SK-N-SH (cell line): Measurements from ENCODE around the gene CD93. TPM values are rescaled to one million over a fixed set of nuclear protein-coding genes. Genes with fewer than 3 reads are reported as not detected.

Source experiments
- CTCF ChIA-PET: fragments of 300-600, 350-600 bp; formaldehyde crosslinking; extraction: SDS; loops from one replicate; lab custom pipeline; 2021; lab: Yijun Ruan, JAX
- POLR2A ChIA-PET: fragments of 350-600 bp; sonication (Branson Sonifier 250); formaldehyde crosslinking; extraction: SDS; loops from one replicate; lab custom pipeline; 2020; ENCODE audit warnings: antibody characterized with exemption, inconsistent platforms; lab: Yijun Ruan, JAX
- DNase-seq: peaks from one replicate; pipeline ENCODE4 v3.0.0; 2012
- H2AFZ ChIP-seq: fragments of 200-600 bp; sonication (generic); 2 replicates; pipeline ENCODE4 v1.8.1; 2016; ENCODE audit warnings: antibody characterized with exemption, mild to moderate bottlenecking, low read depth
- H3F3A ChIP-seq: fragments of 200-600 bp; sonication (generic); replicated peaks from 2 replicates; pipeline ENCODE3; 2016; ENCODE audit warnings: antibody characterized with exemption, mild to moderate bottlenecking; ENCODE audit not compliant: insufficient read depth
- H3K27ac ChIP-seq, 2 experiments: fragments of 200-500 bp in 1 of 2; fragments of 200-600 bp in 1 of 2; sonication (Bioruptor generic) in 1 of 2; sonication (generic), shearing (Covaris generic) in 1 of 2; 2 replicates each; pipeline versions ENCODE4 v1.5.1 to v1.6.1; 2014 to 2016; ENCODE audit warnings: low read depth in 2 of 2, inconsistent platforms in 1 of 2, low read length in 1 of 2, mild to moderate bottlenecking in 1 of 2, mixed read lengths in 1 of 2
- H3K27me3 ChIP-seq: fragments of 200-600 bp; sonication (generic), shearing (Covaris generic); 2 replicates; pipeline ENCODE4 v1.6.1; 2016; ENCODE audit warnings: mixed run types; ENCODE audit not compliant: insufficient read depth
- H3K36me3 ChIP-seq, 2 experiments: fragments of 200-500 bp in 1 of 2; fragments of 200-600 bp in 1 of 2; sonication (Bioruptor generic) in 1 of 2; sonication (generic) in 1 of 2; replicated peaks in 1 of 2; 2 replicates each; pipeline versions ENCODE3 to v1.5.1; 2014 to 2016; ENCODE audit warnings: low read length in 1 of 2, mild to moderate bottlenecking in 1 of 2; ENCODE audit not compliant: insufficient read depth in 2 of 2, control insufficient read depth in 1 of 2
- H3K4me1 ChIP-seq, 2 experiments: fragments of 200-500 bp in 1 of 2; fragments of 200-600 bp in 1 of 2; sonication (Bioruptor generic) in 1 of 2; sonication (generic), shearing (Covaris generic) in 1 of 2; 2 replicates each; pipeline versions ENCODE4 v1.5.1 to v1.6.1; 2014 to 2016; ENCODE audit warnings: low read depth in 1 of 2, low read length in 1 of 2, mixed run types in 1 of 2; ENCODE audit not compliant: insufficient read depth in 2 of 2, control insufficient read depth in 1 of 2
- H3K4me2 ChIP-seq: fragments of 200-600 bp; sonication (generic), shearing (Covaris generic); 2 replicates; pipeline ENCODE4 v1.6.1; 2017; ENCODE audit warnings: mixed run types
- H3K4me3 ChIP-seq, 2 experiments: fragments of 200-500 bp in 1 of 2; fragments of 200-600 bp in 1 of 2; sonication (Bioruptor generic) in 1 of 2; sonication (generic), shearing (Covaris generic) in 1 of 2; 2 replicates each; pipeline versions ENCODE4 v1.5.1 to v1.8.1; 2014 to 2016; ENCODE audit warnings: low read depth in 2 of 2, inconsistent platforms in 1 of 2, low read length in 1 of 2, mild to moderate bottlenecking in 1 of 2, mixed read lengths in 1 of 2, moderate library complexity in 1 of 2
- H3K79me2 ChIP-seq: fragments of 200-600 bp; sonication (generic); 2 replicates; pipeline ENCODE4 v1.8.1; 2017; ENCODE audit warnings: mild to moderate bottlenecking; ENCODE audit not compliant: insufficient read depth
- H3K9ac ChIP-seq: fragments of 200-600 bp; sonication (generic); 2 replicates; pipeline ENCODE4 v1.6.1; 2017; ENCODE audit warnings: mixed run types
- H3K9me2 ChIP-seq: fragments of 200-600 bp; sonication (generic); 2 replicates; pipeline ENCODE4 v1.6.1; 2017; ENCODE audit warnings: mixed run types
- H3K9me3 ChIP-seq: fragments of 200-600 bp; sonication (generic); 2 replicates; pipeline ENCODE4 v1.6.1; 2017; ENCODE audit warnings: mixed run types, mild to moderate bottlenecking, moderate library complexity
- H4K20me1 ChIP-seq: fragments of 200-600 bp; sonication (generic); 2 replicates; pipeline ENCODE4 v1.6.1; 2017; ENCODE audit warnings: mild to moderate bottlenecking, mixed run types; ENCODE audit not compliant: insufficient read depth
- EZH2phosphoT487 ChIP-seq: fragments of 200-600 bp; sonication (generic); IDR thresholded peaks from 2 replicates; pipeline ENCODE4 v1.6.1; 2017; ENCODE audit warnings: low read depth, mixed run types, mild to moderate bottlenecking, antibody characterized with exemption, moderate library complexity, borderline replicate concordance
- GABPA ChIP-seq: IDR thresholded peaks from 2 replicates; pipeline ENCODE4 v1.4.0; 2012; ENCODE audit warnings: low read depth, mild to moderate bottlenecking
- MEF2A ChIP-seq: IDR thresholded peaks from 2 replicates; pipeline ENCODE4 v1.4.0; 2012; ENCODE audit warnings: low read depth, borderline replicate concordance
- MXI1 ChIP-seq: IDR thresholded peaks from 2 replicates; pipeline ENCODE4 v1.6.1; 2012; ENCODE audit warnings: mild to moderate bottlenecking, low read depth, low read length, improper control_type of control experiment
- RAD21 ChIP-seq: IDR thresholded peaks from 2 replicates; pipeline ENCODE4 v1.6.1; 2012; ENCODE audit warnings: mild to moderate bottlenecking, low read length
- RCOR1 ChIP-seq: fragments of 150-350 bp; IDR thresholded peaks from 2 replicates; pipeline ENCODE4 v1.6.1; 2017; ENCODE audit warnings: antibody characterized with exemption, low read length
- RFX5 ChIP-seq: IDR thresholded peaks from 2 replicates; pipeline ENCODE4 v1.6.1; 2012; ENCODE audit warnings: mild to moderate bottlenecking, improper control_type of control experiment, low read length
- SIN3A ChIP-seq: IDR thresholded peaks from 2 replicates; pipeline ENCODE4 v1.6.1; 2012; ENCODE audit warnings: low read depth, mild to moderate bottlenecking, low read length, moderate library complexity, borderline replicate concordance
- SMC3 ChIP-seq: IDR thresholded peaks from 2 replicates; pipeline ENCODE4 v1.6.1; 2012; ENCODE audit warnings: low read depth, low read length, improper control_type of control experiment
- YY1 ChIP-seq: IDR thresholded peaks from 2 replicates; pipeline ENCODE4 v1.4.0; 2012; ENCODE audit warnings: low read depth, mild to moderate bottlenecking
- WGBS: methylation state at CpG from one replicate; pipeline ENCODE4 v1.1.6; 2017; ENCODE audit warnings: low lambda C conversion rate; 5-methylcytosine and 5-hydroxymethylcytosine counted together
- polyA plus RNA-seq, 3 experiments: library from polyadenylated mRNA; depleted of rRNA; stranded (reverse); fragments of >200 nt; gene quantifications; 2 replicates each; pipeline ENCODE4 v1.2.3, GENCODE V29; 2012
- TF ChIP-seq, protein P1 (sequence below): IDR thresholded peaks from 2 replicates; pipeline ENCODE4 v1.4.0; 2012; ENCODE audit warnings: low read depth, borderline replicate concordance
- TF ChIP-seq, protein P2 (sequence below): IDR thresholded peaks from 2 replicates; pipeline ENCODE4 v1.6.1; 2012; ENCODE audit warnings: mild to moderate bottlenecking, low read depth, low read length, moderate library complexity
- TF ChIP-seq, protein P3 (sequence below): fragments of 150-350 bp; IDR thresholded peaks from 2 replicates; pipeline ENCODE4 v1.6.1; 2017; ENCODE audit warnings: antibody characterized with exemption, low read length, low read depth, borderline replicate concordance
- TF ChIP-seq, protein P4 (sequence below): IDR thresholded peaks from 2 replicates; pipeline ENCODE4 v1.4.0; 2012; ENCODE audit warnings: low read depth, borderline replicate concordance
- TF ChIP-seq, protein P5 (sequence below): IDR thresholded peaks from 2 replicates; pipeline ENCODE4 v1.4.0; 2012; ENCODE audit warnings: low read depth
- TF ChIP-seq, protein P6 (sequence below): fragments of 200-600 bp; sonication (generic); IDR thresholded peaks from 2 replicates; pipeline ENCODE4 v1.6.1; 2017; ENCODE audit warnings: antibody characterized with exemption, mild to moderate bottlenecking, moderate library complexity

Gene CD93
- polyA plus RNA-seq, 1 of the 3 experiments (the other 2 are of a cell fraction), result 0.03 TPM

DNA sequence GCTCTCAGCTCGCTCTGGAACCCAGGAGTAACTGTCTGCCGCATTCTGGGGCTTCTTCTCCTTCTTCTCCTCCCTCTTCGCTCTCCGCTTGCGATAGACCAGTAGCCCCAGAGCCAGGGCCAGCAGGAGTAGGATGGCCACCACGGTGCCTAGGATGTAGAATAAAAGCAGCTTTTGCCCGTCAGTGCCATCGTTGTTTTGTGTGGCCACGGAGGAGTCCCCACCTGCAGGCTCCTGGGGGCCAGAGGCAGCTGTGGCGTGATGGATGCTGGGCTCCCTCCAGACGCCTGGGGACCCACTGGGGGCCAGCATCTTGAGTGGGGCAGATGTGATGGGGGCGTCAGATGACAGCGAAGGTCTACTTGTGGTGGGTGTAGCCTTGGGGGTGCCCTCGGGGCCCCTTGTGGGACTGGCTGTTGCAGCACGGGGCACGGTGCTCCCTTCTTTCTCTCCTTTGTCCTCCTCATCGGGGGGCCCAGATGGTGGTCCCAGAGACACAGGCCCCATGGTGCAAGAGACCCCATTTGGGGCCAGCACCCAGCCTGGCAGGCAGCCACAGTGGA is 1.8 kb downstream of the CD93 start:
- no peak for DNase-seq
- no peak overlapping the region for H3K9ac ChIP-seq
- TF ChIP-seq EZH2phosphoT487, result no peak
- TF ChIP-seq RCOR1, result no peak
- TF ChIP-seq, protein P1, sequence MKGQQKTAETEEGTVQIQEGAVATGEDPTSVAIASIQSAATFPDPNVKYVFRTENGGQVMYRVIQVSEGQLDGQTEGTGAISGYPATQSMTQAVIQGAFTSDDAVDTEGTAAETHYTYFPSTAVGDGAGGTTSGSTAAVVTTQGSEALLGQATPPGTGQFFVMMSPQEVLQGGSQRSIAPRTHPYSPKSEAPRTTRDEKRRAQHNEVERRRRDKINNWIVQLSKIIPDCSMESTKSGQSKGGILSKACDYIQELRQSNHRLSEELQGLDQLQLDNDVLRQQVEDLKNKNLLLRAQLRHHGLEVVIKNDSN, result no peak
- no peak for TF ChIP-seq MEF2A
- TF ChIP-seq, protein P2, sequence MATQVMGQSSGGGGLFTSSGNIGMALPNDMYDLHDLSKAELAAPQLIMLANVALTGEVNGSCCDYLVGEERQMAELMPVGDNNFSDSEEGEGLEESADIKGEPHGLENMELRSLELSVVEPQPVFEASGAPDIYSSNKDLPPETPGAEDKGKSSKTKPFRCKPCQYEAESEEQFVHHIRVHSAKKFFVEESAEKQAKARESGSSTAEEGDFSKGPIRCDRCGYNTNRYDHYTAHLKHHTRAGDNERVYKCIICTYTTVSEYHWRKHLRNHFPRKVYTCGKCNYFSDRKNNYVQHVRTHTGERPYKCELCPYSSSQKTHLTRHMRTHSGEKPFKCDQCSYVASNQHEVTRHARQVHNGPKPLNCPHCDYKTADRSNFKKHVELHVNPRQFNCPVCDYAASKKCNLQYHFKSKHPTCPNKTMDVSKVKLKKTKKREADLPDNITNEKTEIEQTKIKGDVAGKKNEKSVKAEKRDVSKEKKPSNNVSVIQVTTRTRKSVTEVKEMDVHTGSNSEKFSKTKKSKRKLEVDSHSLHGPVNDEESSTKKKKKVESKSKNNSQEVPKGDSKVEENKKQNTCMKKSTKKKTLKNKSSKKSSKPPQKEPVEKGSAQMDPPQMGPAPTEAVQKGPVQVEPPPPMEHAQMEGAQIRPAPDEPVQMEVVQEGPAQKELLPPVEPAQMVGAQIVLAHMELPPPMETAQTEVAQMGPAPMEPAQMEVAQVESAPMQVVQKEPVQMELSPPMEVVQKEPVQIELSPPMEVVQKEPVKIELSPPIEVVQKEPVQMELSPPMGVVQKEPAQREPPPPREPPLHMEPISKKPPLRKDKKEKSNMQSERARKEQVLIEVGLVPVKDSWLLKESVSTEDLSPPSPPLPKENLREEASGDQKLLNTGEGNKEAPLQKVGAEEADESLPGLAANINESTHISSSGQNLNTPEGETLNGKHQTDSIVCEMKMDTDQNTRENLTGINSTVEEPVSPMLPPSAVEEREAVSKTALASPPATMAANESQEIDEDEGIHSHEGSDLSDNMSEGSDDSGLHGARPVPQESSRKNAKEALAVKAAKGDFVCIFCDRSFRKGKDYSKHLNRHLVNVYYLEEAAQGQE, result no peak
- TF ChIP-seq SMC3, result no peak
- TF ChIP-seq, protein P3, sequence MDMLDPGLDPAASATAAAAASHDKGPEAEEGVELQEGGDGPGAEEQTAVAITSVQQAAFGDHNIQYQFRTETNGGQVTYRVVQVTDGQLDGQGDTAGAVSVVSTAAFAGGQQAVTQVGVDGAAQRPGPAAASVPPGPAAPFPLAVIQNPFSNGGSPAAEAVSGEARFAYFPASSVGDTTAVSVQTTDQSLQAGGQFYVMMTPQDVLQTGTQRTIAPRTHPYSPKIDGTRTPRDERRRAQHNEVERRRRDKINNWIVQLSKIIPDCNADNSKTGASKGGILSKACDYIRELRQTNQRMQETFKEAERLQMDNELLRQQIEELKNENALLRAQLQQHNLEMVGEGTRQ, result no peak
- TF ChIP-seq RAD21, result no peak
- TF ChIP-seq, all 33 proteins: peak for 0
- H3K79me2 ChIP-seq, result no peaks in the 10 kb centered on the region
- H3K9me3 ChIP-seq, result no peaks in the 10 kb centered on the region
- 31% methylated on average over 11 of the region's 17 CpGs for WGBS
- POLR2A ChIA-PET, result no interaction called here
- H2AFZ ChIP-seq, result no peak overlapping the region
- no peaks in the 10 kb centered on the region for H3K4me1 ChIP-seq
- H3K9me2 ChIP-seq, result no peaks in the 10 kb centered on the region
- H3K27ac ChIP-seq, result no peak overlapping the region
- no peaks in the 10 kb centered on the region for H3F3A ChIP-seq
- H3K4me3 ChIP-seq, result no peak overlapping the region
- H3K4me2 ChIP-seq, result no peak overlapping the region
- no peaks in the 10 kb centered on the region for H3K36me3 ChIP-seq
- peaks cover 51% of the 10 kb centered on the region for H3K27me3 ChIP-seq
- CTCF ChIA-PET, result no interaction called here
- H4K20me1 ChIP-seq, result no peaks in the 10 kb centered on the region

DNA sequence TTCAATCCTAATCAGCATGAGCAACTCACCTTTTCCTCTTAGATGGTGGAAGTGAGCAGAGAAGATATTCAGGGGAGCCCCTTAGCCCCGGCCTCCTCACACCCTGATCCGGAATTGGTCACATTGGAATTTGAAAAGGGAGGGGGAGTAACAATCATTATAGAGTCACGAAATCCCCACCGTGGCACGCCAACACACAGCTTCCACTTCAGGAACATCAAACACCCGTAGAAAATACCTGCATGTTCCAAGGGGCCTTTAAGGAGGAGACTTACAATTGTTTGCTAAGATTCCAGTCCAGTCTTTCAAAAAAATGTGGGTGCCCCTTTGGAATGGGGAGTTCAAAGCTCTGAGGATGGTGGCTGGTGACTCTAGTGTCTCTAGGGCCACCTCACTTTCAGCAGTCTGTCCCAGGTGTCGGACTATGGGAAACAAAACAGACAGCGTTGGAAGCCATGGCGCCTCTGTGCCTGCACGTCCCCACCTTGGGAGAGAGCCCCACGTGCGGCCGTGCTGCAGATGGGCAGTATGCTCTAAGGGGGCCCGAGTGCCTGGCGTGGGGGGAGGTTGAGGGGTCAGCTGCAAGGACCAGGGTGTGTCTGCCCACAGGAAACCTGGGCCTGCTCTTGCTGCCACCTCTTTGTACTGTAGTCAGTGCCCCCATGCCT is 2.4 kb downstream of the CD93 start:
- no peak overlapping the region for H3K4me2 ChIP-seq
- ChIA-PET CTCF (no interaction called here), POLR2A (no interaction called here)
- H3K27ac ChIP-seq, result no peak overlapping the region
- TF ChIP-seq MXI1, result no peak
- TF ChIP-seq, protein P4, sequence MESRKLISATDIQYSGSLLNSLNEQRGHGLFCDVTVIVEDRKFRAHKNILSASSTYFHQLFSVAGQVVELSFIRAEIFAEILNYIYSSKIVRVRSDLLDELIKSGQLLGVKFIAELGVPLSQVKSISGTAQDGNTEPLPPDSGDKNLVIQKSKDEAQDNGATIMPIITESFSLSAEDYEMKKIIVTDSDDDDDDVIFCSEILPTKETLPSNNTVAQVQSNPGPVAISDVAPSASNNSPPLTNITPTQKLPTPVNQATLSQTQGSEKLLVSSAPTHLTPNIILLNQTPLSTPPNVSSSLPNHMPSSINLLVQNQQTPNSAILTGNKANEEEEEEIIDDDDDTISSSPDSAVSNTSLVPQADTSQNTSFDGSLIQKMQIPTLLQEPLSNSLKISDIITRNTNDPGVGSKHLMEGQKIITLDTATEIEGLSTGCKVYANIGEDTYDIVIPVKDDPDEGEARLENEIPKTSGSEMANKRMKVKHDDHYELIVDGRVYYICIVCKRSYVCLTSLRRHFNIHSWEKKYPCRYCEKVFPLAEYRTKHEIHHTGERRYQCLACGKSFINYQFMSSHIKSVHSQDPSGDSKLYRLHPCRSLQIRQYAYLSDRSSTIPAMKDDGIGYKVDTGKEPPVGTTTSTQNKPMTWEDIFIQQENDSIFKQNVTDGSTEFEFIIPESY, result no peak
- TF ChIP-seq, protein P5, sequence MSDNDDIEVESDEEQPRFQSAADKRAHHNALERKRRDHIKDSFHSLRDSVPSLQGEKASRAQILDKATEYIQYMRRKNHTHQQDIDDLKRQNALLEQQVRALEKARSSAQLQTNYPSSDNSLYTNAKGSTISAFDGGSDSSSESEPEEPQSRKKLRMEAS, result no peak
- no peak for TF ChIP-seq SIN3A
- TF ChIP-seq YY1, result no peak
- TF ChIP-seq RAD21, result no peak
- TF ChIP-seq GABPA, result no peak
- no peak for TF ChIP-seq RFX5
- TF ChIP-seq, protein P6, sequence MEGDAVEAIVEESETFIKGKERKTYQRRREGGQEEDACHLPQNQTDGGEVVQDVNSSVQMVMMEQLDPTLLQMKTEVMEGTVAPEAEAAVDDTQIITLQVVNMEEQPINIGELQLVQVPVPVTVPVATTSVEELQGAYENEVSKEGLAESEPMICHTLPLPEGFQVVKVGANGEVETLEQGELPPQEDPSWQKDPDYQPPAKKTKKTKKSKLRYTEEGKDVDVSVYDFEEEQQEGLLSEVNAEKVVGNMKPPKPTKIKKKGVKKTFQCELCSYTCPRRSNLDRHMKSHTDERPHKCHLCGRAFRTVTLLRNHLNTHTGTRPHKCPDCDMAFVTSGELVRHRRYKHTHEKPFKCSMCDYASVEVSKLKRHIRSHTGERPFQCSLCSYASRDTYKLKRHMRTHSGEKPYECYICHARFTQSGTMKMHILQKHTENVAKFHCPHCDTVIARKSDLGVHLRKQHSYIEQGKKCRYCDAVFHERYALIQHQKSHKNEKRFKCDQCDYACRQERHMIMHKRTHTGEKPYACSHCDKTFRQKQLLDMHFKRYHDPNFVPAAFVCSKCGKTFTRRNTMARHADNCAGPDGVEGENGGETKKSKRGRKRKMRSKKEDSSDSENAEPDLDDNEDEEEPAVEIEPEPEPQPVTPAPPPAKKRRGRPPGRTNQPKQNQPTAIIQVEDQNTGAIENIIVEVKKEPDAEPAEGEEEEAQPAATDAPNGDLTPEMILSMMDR, result no peak
- WGBS, result 21% methylated on average over 14 of the region's 15 CpGs
- DNase-seq, result no peak
- H3K9me2 ChIP-seq, result no peaks in the 10 kb centered on the region
- H3K36me3 ChIP-seq, result no peaks in the 10 kb centered on the region
- no peaks in the 10 kb centered on the region for H3K79me2 ChIP-seq
- H3K4me1 ChIP-seq, result no peaks in the 10 kb centered on the region
- H2AFZ ChIP-seq, result no peak overlapping the region
- no peak overlapping the region for H3K9ac ChIP-seq
- no peaks in the 10 kb centered on the region for H3F3A ChIP-seq
- no peaks in the 10 kb centered on the region for H3K9me3 ChIP-seq
- peaks cover 51% of the 10 kb centered on the region for H3K27me3 ChIP-seq
- no peaks in the 10 kb centered on the region for H4K20me1 ChIP-seq
- no peak overlapping the region for H3K4me3 ChIP-seq
